ENCODE data around the gene TREM2. TPM values are rescaled to one million over a fixed set of nuclear protein-coding genes. Genes with fewer than 3 reads are reported as not detected.
A peak's percentile ranks its signal among the peaks of the same experiment; 100 is the strongest.

TREM2 gene
- total and polyA plus RNA-seq, 5 donors from 2014 or later: not detected

- ATAC-seq (ENCODE audit: low read depth in 2 of 2) (no peak), DNase-seq (no peak)
- Histone ChIP-seq H3K36me3 (ENCODE audit: control insufficient read depth, insufficient read depth, low read length) (no peaks in the 10 kb centered on the region), H3K27ac (ENCODE audit: insufficient read depth, low read length, poor library complexity, severe bottlenecking) (no peak overlapping the region), H3K27me3 (ENCODE audit: control insufficient read depth, insufficient read depth, low read length) (no peaks in the 10 kb centered on the region), H3K9me3 (ENCODE audit: control insufficient read depth in 2 of 2, low read length in 2 of 2) (no peaks in the 10 kb centered on the region), H3K4me3 (ENCODE audit: low read depth, low read length) (no peak overlapping the region), H3K4me1 (ENCODE audit: control insufficient read depth, insufficient read depth, low read length, poor library complexity, severe bottlenecking) (peaks cover 4% of the 10 kb centered on the region)
- H3K4me3 Mint-ChIP-seq: peak overlapping the region in 1 of 4 donors; percentile 48
- peaks cover 1% of the 10 kb centered on the region for H3K27me3 Mint-ChIP-seq
- peaks cover 0 to 1% (median 0%) of the 10 kb centered on the region in 7 donors for H3K9me3 Mint-ChIP-seq
- no peak overlapping the region for H3K27ac Mint-ChIP-seq
- H3K4me1 Mint-ChIP-seq: peaks cover 9 to 18% (median 9%) of the 10 kb centered on the region in 4 donors
- peaks cover 13% of the 10 kb centered on the region for H3K36me3 Mint-ChIP-seq
Observed at GRCh38 chr6:41150671-41151070, 12.2 kb downstream of the TREM2 start.

- no peak for DNase-seq
- Mint-ChIP-seq H3K27me3 (no peaks in the 10 kb centered on the region), H3K9me3 (peaks cover 0 to 1% (median 0%) of the 10 kb centered on the region in 7 donors), H3K4me3 (peak overlapping the region in 1 of 4 donors; percentile 48), H3K36me3 (peaks cover 28% of the 10 kb centered on the region), H3K4me1 (peaks cover 9 to 16% (median 9%) of the 10 kb centered on the region in 4 donors), H3K27ac (no peak overlapping the region)
- no peaks in the 10 kb centered on the region for H3K36me3 ChIP-seq (ENCODE audit: control insufficient read depth, insufficient read depth, low read length)
- peaks cover 4% of the 10 kb centered on the region for H3K4me1 ChIP-seq (ENCODE audit: control insufficient read depth, insufficient read depth, low read length, poor library complexity, severe bottlenecking)
- H3K4me3 ChIP-seq (ENCODE audit: low read depth, low read length): peak overlapping the region; percentile 26
- no peak for ATAC-seq (ENCODE audit: low read depth in 2 of 2)
- no peaks in the 10 kb centered on the region for H3K27me3 ChIP-seq (ENCODE audit: control insufficient read depth, insufficient read depth, low read length)
- H3K9me3 ChIP-seq (ENCODE audit: control insufficient read depth in 2 of 2, low read length in 2 of 2): no peaks in the 10 kb centered on the region
- no peak overlapping the region for H3K27ac ChIP-seq (ENCODE audit: insufficient read depth, low read length, poor library complexity, severe bottlenecking)
Observed at GRCh38 chr6:41147917-41148316, 15.0 kb downstream of the TREM2 start.

GRCh38 chr6:41136911-41137310 is 26.0 kb downstream of the TREM2 start:
- peaks cover 15% of the 10 kb centered on the region for H3K36me3 ChIP-seq (ENCODE audit: control insufficient read depth, insufficient read depth, low read length)
- no peaks in the 10 kb centered on the region for H3K4me1 ChIP-seq (ENCODE audit: control insufficient read depth, insufficient read depth, low read length, poor library complexity, severe bottlenecking)
- no peak for ATAC-seq (ENCODE audit: low read depth in 2 of 2)

GRCh38 chr6:41135062-41135832 is 27.7 kb downstream of the TREM2 start:
- no peak overlapping the region for H3K27ac Mint-ChIP-seq
- Histone ChIP-seq H3K4me3 (ENCODE audit: low read depth, low read length) (no peak overlapping the region), H3K27me3 (ENCODE audit: control insufficient read depth, insufficient read depth, low read length) (no peaks in the 10 kb centered on the region), H3K9me3 (ENCODE audit: control insufficient read depth in 2 of 2, low read length in 2 of 2) (no peaks in the 10 kb centered on the region), H3K4me1 (ENCODE audit: control insufficient read depth, insufficient read depth, low read length, poor library complexity, severe bottlenecking) (no peaks in the 10 kb centered on the region), H3K36me3 (ENCODE audit: control insufficient read depth, insufficient read depth, low read length) (peaks cover 15% of the 10 kb centered on the region), H3K27ac (ENCODE audit: insufficient read depth, low read length, poor library complexity, severe bottlenecking) (no peak overlapping the region)
- no peak overlapping the region for H3K4me3 Mint-ChIP-seq
- H3K4me1 Mint-ChIP-seq: no peaks in the 10 kb centered on the region
- H3K36me3 Mint-ChIP-seq: peaks cover 40% of the 10 kb centered on the region
- no peaks in the 10 kb centered on the region for H3K9me3 Mint-ChIP-seq
- H3K27me3 Mint-ChIP-seq: no peaks in the 10 kb centered on the region
- ATAC-seq (ENCODE audit: low read depth in 2 of 2) (no peak), DNase-seq (no peak)

More at GRCh38 chr6:41136911-41137310, 26.0 kb downstream of the TREM2 start:
- H3K9me3 ChIP-seq (ENCODE audit: control insufficient read depth in 2 of 2, low read length in 2 of 2): no peaks in the 10 kb centered on the region
- Mint-ChIP-seq H3K36me3 (peaks cover 38% of the 10 kb centered on the region), H3K4me1 (no peaks in the 10 kb centered on the region), H3K27ac (no peak overlapping the region), H3K4me3 (no peak overlapping the region), H3K9me3 (no peaks in the 10 kb centered on the region), H3K27me3 (no peaks in the 10 kb centered on the region)
- no peak overlapping the region for H3K27ac ChIP-seq (ENCODE audit: insufficient read depth, low read length, poor library complexity, severe bottlenecking)
- no peak overlapping the region for H3K4me3 ChIP-seq (ENCODE audit: low read depth, low read length)
- no peaks in the 10 kb centered on the region for H3K27me3 ChIP-seq (ENCODE audit: control insufficient read depth, insufficient read depth, low read length)
- DNase-seq: no peak

GRCh38 chr6:41132254-41132653 is 30.7 kb downstream of the TREM2 start:
- H3K9me3 ChIP-seq (ENCODE audit: control insufficient read depth in 2 of 2, low read length in 2 of 2): no peaks in the 10 kb centered on the region
- no peaks in the 10 kb centered on the region for H3K27me3 Mint-ChIP-seq
- H3K27me3 ChIP-seq (ENCODE audit: control insufficient read depth, insufficient read depth, low read length): no peaks in the 10 kb centered on the region
- no peaks in the 10 kb centered on the region for H3K9me3 Mint-ChIP-seq
- H3K36me3 ChIP-seq (ENCODE audit: control insufficient read depth, insufficient read depth, low read length): peaks cover 15% of the 10 kb centered on the region
- H3K4me3 ChIP-seq (ENCODE audit: low read depth, low read length): no peak overlapping the region
- ATAC-seq (ENCODE audit: low read depth in 2 of 2) (no peak), DNase-seq (no peak)
- H3K36me3 Mint-ChIP-seq: peaks cover 32% of the 10 kb centered on the region
- H3K4me1 Mint-ChIP-seq: no peaks in the 10 kb centered on the region
- no peak overlapping the region for H3K27ac ChIP-seq (ENCODE audit: insufficient read depth, low read length, poor library complexity, severe bottlenecking)
- no peak overlapping the region for H3K27ac Mint-ChIP-seq
- no peak overlapping the region for H3K4me3 Mint-ChIP-seq
- no peaks in the 10 kb centered on the region for H3K4me1 ChIP-seq (ENCODE audit: control insufficient read depth, insufficient read depth, low read length, poor library complexity, severe bottlenecking)

GRCh38 chr6:41125282-41125681 is 37.6 kb downstream of the TREM2 start:
- no peak for ATAC-seq (ENCODE audit: low read depth in 2 of 2)

GRCh38 chr6:41122918-41123317 is 40.0 kb downstream of the TREM2 start:
- Mint-ChIP-seq H3K36me3 (peaks cover 33% of the 10 kb centered on the region), H3K4me3 (no peak overlapping the region), H3K9me3 (peaks cover 0 to 2% (median 0%) of the 10 kb centered on the region in 7 donors), H3K27ac (no peak overlapping the region), H3K27me3 (no peaks in the 10 kb centered on the region), H3K4me1 (no peaks in the 10 kb centered on the region)
- DNase-seq: no peak
- Histone ChIP-seq H3K27me3 (ENCODE audit: control insufficient read depth, insufficient read depth, low read length) (no peaks in the 10 kb centered on the region), H3K4me1 (ENCODE audit: control insufficient read depth, insufficient read depth, low read length, poor library complexity, severe bottlenecking) (no peaks in the 10 kb centered on the region), H3K4me3 (ENCODE audit: low read depth, low read length) (no peak overlapping the region), H3K9me3 (ENCODE audit: control insufficient read depth in 2 of 2, low read length in 2 of 2) (no peaks in the 10 kb centered on the region), H3K36me3 (ENCODE audit: control insufficient read depth, insufficient read depth, low read length) (peaks cover 9% of the 10 kb centered on the region), H3K27ac (ENCODE audit: insufficient read depth, low read length, poor library complexity, severe bottlenecking) (no peak overlapping the region)
- ATAC-seq (ENCODE audit: low read depth in 2 of 2): no peak

More at GRCh38 chr6:41125282-41125681, 37.6 kb downstream of the TREM2 start:
- peak overlapping the region in 1 of 3 donors; percentile 44 for H3K27ac Mint-ChIP-seq
- no peak overlapping the region for H3K4me3 ChIP-seq (ENCODE audit: low read depth, low read length)
- H3K27me3 Mint-ChIP-seq: no peaks in the 10 kb centered on the region
- H3K27me3 ChIP-seq (ENCODE audit: control insufficient read depth, insufficient read depth, low read length): no peaks in the 10 kb centered on the region
- no peak overlapping the region for H3K4me3 Mint-ChIP-seq
- H3K9me3 ChIP-seq (ENCODE audit: control insufficient read depth in 2 of 2, low read length in 2 of 2): no peaks in the 10 kb centered on the region
- H3K9me3 Mint-ChIP-seq: peaks cover 0 to 2% (median 0%) of the 10 kb centered on the region in 7 donors
- H3K36me3 Mint-ChIP-seq: peaks cover 26% of the 10 kb centered on the region
- peaks cover 9% of the 10 kb centered on the region for H3K36me3 ChIP-seq (ENCODE audit: control insufficient read depth, insufficient read depth, low read length)
- H3K4me1 ChIP-seq (ENCODE audit: control insufficient read depth, insufficient read depth, low read length, poor library complexity, severe bottlenecking): no peaks in the 10 kb centered on the region
- no peak overlapping the region for H3K27ac ChIP-seq (ENCODE audit: insufficient read depth, low read length, poor library complexity, severe bottlenecking)
- DNase-seq: no peak
- no peaks in the 10 kb centered on the region for H3K4me1 Mint-ChIP-seq

GRCh38 chr6:41122373-41122772 is 40.5 kb downstream of the TREM2 start:
- ATAC-seq (ENCODE audit: low read depth in 2 of 2): no peak
- H3K27ac Mint-ChIP-seq: no peak overlapping the region
- H3K36me3 ChIP-seq (ENCODE audit: control insufficient read depth, insufficient read depth, low read length): peaks cover 9% of the 10 kb centered on the region
- H3K4me3 ChIP-seq (ENCODE audit: low read depth, low read length): no peak overlapping the region
- no peaks in the 10 kb centered on the region for H3K9me3 ChIP-seq (ENCODE audit: control insufficient read depth in 2 of 2, low read length in 2 of 2)
- H3K9me3 Mint-ChIP-seq: peaks cover 0 to 2% (median 0%) of the 10 kb centered on the region in 7 donors
- no peaks in the 10 kb centered on the region for H3K27me3 Mint-ChIP-seq
- H3K4me1 ChIP-seq (ENCODE audit: control insufficient read depth, insufficient read depth, low read length, poor library complexity, severe bottlenecking): no peaks in the 10 kb centered on the region
- H3K4me1 Mint-ChIP-seq: no peaks in the 10 kb centered on the region
- H3K36me3 Mint-ChIP-seq: peaks cover 36% of the 10 kb centered on the region
- H3K4me3 Mint-ChIP-seq: no peak overlapping the region
- H3K27ac ChIP-seq (ENCODE audit: insufficient read depth, low read length, poor library complexity, severe bottlenecking): no peak overlapping the region
- no peak for DNase-seq
- no peaks in the 10 kb centered on the region for H3K27me3 ChIP-seq (ENCODE audit: control insufficient read depth, insufficient read depth, low read length)
